ENCODE measurements around the gene HSPA14. TPM values are rescaled to one million over a fixed set of nuclear protein-coding genes. Genes with fewer than 3 reads are reported as not detected.

HSPA14 gene
- total and polyA plus RNA-seq, 2 of the 8 experiments (the other 6 are each of a cell fraction or from before 2014, with no cell fraction given), result 20.5 to 36.4 TPM

DNA sequence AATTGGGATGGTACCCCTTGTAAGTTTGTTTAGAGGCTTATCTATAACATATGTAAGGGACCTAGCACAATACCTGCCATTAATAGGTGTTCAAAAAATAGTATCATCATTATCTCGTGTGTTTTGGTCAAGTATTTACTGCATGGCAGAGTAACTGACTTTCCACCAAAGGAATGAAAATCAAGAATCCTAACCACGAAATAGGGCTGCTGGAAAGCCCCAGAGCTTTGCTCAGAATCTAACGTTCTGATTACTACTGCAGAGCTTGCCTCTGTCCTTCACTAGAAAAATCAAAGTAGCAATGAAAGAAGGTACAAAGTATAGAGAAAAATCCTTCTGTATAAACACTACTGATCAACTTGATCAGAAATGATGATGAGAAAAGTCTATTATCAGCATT is 80.9 kb downstream of the HSPA14 start:
- H3K36me3 ChIP-seq (ENCODE audit: control insufficient read depth in 2 of 4, insufficient read depth in 4 of 4, low read length in 3 of 4), result peaks cover 0 to 32% (median 18%) of the 10 kb centered on the region in 4 experiments; a peak in 6 of 8 replicates
- H2BK15ac ChIP-seq (ENCODE audit: low read length), result no peak overlapping the region
- H2BK12ac ChIP-seq (ENCODE audit: low read depth, low read length), result no peak overlapping the region
- DNase-seq (ENCODE audit: low read depth in 1 of 2, low spot score in 2 of 2), result no peak
- WGBS, 2 experiments (ENCODE audit: extremely low coverage in 1 of 2, insufficient coverage in 1 of 2, insufficient read length in 1 of 2, insufficient replicate concordance in 2 of 2, low coverage in 1 of 2, low lambda C conversion rate in 2 of 2, missing lambda C conversion rate in 1 of 2), result 91% methylated on average over 3 of the region's 3 CpGs; no CpG with 5 or more reads in 1 of the 2 experiments
- FAIRE-seq, result no peak
- no peak overlapping the region for H3K18ac ChIP-seq (ENCODE audit: extremely low read depth, low read length)
- POLR2A ChIA-PET (ENCODE audit: partially characterized antibody), result interaction anchor here (1.4 kb wide), 1 partner anchor 40 kb away, joined by 4 read pairs; the partner anchor contains the start of gene SUV39H2
- H2AFZ ChIP-seq (ENCODE audit: low read length), result no peak overlapping the region
- H3K4me1 ChIP-seq (replicated peaks in 1 of 4; ENCODE audit: control insufficient read depth in 3 of 4, insufficient read depth in 4 of 4, low read length in 3 of 4), result no peaks in the 10 kb centered on the region
- CTCF ChIA-PET (ENCODE audit: partially characterized antibody), result interaction anchor here (0.8 to 1.6 kb wide), 3 partner anchors 14 to 29 kb away, joined by 3 to 6 read pairs (median 3); no protein-coding TSS in a partner anchor
- peaks cover 0 to 2% of the 10 kb centered on the region in 2 experiments for H4K20me1 ChIP-seq (replicated peaks in 1 of 2; ENCODE audit: control insufficient read depth in 1 of 2, insufficient read depth in 2 of 2, low read length in 2 of 2)
- H2BK20ac ChIP-seq (ENCODE audit: low read length), result no peak overlapping the region
- no peak overlapping the region for H4K5ac ChIP-seq (ENCODE audit: insufficient read length, low read depth, low read length)
- no peak overlapping the region for H3K27ac ChIP-seq (ENCODE audit: low read depth, low read length)
- no peak overlapping the region for H2BK120ac ChIP-seq (replicated peaks; ENCODE audit: low read depth, low read length)
- H3K27me3 ChIP-seq (replicated peaks in 1 of 4; ENCODE audit: control insufficient read depth in 3 of 4, extremely low read depth in 1 of 4, insufficient read depth in 3 of 4, low read length in 3 of 4), result no peaks in the 10 kb centered on the region
- no peak overlapping the region for H3K4ac ChIP-seq (replicated peaks; ENCODE audit: insufficient read length, low read depth, low read length)
- no peak overlapping the region for H2AK5ac ChIP-seq (ENCODE audit: low read depth, low read length)
- no peak overlapping the region for H3K9ac ChIP-seq (replicated peaks in 1 of 4; ENCODE audit: extremely low read depth in 1 of 4, low read depth in 3 of 4, low read length in 3 of 4)
- no peaks in the 10 kb centered on the region for H3K79me1 ChIP-seq (ENCODE audit: low read depth, low read length)
- no peaks in the 10 kb centered on the region for H3K23me2 ChIP-seq (ENCODE audit: low read depth, low read length)
- no peak overlapping the region for H3K14ac ChIP-seq (ENCODE audit: insufficient read length)
- H3K23ac ChIP-seq (ENCODE audit: insufficient read length), result no peak overlapping the region
- no peak overlapping the region for H2BK5ac ChIP-seq (ENCODE audit: low read depth, low read length)
- H3K4me2 ChIP-seq (ENCODE audit: insufficient read depth in 1 of 2, low read depth in 2 of 2, low read length in 2 of 2), result no peak overlapping the region
- H4K91ac ChIP-seq (replicated peaks; ENCODE audit: insufficient read length, low read length), result no peak overlapping the region
- peaks cover 0 to 7% of the 10 kb centered on the region in 2 experiments; a peak in 1 of 4 replicates for H3K9me3 ChIP-seq (ENCODE audit: insufficient read depth in 2 of 2, low read depth in 1 of 2, low read length in 1 of 2)
- no peak overlapping the region for H4K8ac ChIP-seq (ENCODE audit: extremely low read depth, insufficient read depth, low read length)
- no peak overlapping the region for H3K4me3 ChIP-seq (ENCODE audit: extremely low read depth in 1 of 4, insufficient read depth in 2 of 4, low read depth in 3 of 4, low read length in 4 of 4)
- no peaks in the 10 kb centered on the region for H3K79me2 ChIP-seq (ENCODE audit: control insufficient read depth in 1 of 2, insufficient read depth in 2 of 2, low read length in 2 of 2)
- no peak overlapping the region for H3K56ac ChIP-seq (replicated peaks; ENCODE audit: insufficient read length, low read depth, low read length)
- no peak for TF ChIP-seq FOSL1 (IDR thresholded peaks at IDR 0.05; ENCODE audit: insufficient read depth, low read depth, low read length)
- TF ChIP-seq, protein P1, sequence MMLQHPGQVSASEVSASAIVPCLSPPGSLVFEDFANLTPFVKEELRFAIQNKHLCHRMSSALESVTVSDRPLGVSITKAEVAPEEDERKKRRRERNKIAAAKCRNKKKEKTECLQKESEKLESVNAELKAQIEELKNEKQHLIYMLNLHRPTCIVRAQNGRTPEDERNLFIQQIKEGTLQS (IDR thresholded peaks at IDR 0.05; ENCODE audit: insufficient read depth, low read depth, low read length), result no peak
- TF ChIP-seq TCF12 (IDR thresholded peaks at IDR 0.05; ENCODE audit: low read depth, low read length), result no peak
- TF ChIP-seq SP2 (IDR thresholded peaks at IDR 0.05; ENCODE audit: low read length), result no peak
- TF ChIP-seq SUZ12 (IDR thresholded peaks at IDR 0.05; ENCODE audit: low read length), result no peak
- no peak for TF ChIP-seq KDM4A (IDR thresholded peaks at IDR 0.05; ENCODE audit: low read depth, low read length, severe bottlenecking)
- TF ChIP-seq EP300 (IDR thresholded peaks at IDR 0.05; ENCODE audit: borderline replicate concordance in 1 of 2, low read depth in 2 of 2, low read length in 2 of 2), result no peak
- TF ChIP-seq BCL11A (IDR thresholded peaks at IDR 0.05; ENCODE audit: low read depth in 2 of 2, low read length in 2 of 2), result no peak

Measured in H1 (cell line).